ENCODE measurements around the gene IMMP2L.

Gene IMMP2L

DNA sequence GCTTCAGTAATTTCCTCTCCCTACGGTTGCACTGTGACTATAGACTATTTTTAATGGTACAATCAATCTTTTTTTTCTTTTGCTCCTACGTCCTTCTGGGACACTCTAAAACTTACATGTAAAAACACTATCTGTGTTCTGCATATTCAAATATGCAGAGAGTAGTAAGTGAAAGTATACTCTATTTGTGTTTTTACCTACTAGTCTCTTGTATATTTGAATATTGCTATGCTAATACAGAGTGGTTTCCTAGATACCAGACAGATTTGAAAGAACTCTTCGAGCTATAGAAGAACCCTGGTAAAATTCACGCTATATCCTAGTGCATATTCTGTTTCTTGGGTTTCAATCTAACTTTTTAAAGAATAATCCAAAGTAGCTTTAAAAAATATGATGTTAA is 672.2 kb downstream of the IMMP2L start:
- no peak for DNase-seq

DNA sequence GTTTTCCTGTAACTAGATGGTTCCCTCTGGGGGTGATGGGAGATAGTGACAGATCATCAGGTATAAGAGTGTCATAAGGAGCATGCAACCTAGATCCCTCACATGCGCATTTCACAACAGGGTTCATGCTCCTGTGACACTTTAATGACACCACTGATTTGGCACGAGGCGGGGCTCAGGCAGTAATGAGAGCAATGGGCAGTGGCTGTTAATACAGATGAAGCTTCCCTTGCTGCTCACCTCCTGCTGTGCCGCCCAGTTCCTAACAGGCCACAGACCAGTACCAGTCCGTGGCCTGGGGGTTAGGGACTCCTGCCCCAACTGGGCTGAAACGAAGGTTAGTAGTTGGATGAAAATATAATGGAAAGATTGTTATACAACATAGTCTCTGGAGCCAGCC is 673.0 kb downstream of the IMMP2L start:
- DNase-seq = no peak

GRCh38 chr7:110888641-110889040 is 673.7 kb downstream of the IMMP2L start:
- no peak for DNase-seq

- no peak for DNase-seq
Observed at GRCh38 chr7:110885474-110885873, 676.8 kb downstream of the IMMP2L start.

DNA sequence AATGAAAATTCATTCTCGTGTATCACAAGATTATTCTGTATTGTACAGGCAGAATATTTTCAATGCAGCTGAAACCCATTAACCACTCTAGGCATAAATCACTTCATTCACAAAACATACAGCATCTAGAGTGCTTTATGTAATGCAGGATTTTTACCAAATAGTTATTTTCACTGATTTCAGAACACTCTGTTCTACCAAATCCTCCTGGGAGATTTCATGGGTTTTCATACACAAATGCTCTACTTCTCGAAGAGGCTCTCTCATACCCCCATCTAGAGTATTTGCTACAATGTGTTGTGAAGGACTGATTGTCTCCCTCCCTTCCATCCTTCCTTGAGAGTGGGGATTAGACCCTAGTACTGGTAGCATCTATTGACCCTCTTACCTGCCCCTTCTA is 680.6 kb downstream of the IMMP2L start:
- DNase-seq = no peak

- DNase-seq = no peak
Observed at GRCh38 chr7:110880971-110881370, 681.3 kb downstream of the IMMP2L start.

- DNase-seq = no peak
Observed at GRCh38 chr7:110877016-110877415, 685.3 kb downstream of the IMMP2L start.

DNA sequence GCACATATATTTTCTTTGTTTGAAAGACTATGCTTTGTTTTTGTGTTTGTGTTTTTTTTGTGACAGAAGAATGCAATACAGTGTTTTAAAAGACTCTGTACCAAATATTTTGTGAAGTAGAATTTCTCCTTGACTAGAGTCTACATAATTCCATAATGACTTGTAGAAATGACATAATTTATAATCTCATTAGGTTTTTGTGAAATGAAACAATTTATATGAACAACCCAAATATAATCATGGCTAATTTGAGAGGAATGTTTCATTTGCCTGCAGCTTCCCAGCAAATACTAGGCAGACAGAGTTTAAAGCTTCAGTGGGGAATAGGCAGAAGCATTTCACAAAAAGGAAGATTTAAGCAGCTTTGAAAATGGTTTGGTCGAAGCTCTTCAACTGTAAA is 686.9 kb downstream of the IMMP2L start:
- no peak for DNase-seq

- DNase-seq = no peak
Observed at GRCh38 chr7:110871856-110872255, 690.4 kb downstream of the IMMP2L start.

- DNase-seq = no peak
Observed at GRCh38 chr7:110870926-110871325, 691.4 kb downstream of the IMMP2L start.

DNA sequence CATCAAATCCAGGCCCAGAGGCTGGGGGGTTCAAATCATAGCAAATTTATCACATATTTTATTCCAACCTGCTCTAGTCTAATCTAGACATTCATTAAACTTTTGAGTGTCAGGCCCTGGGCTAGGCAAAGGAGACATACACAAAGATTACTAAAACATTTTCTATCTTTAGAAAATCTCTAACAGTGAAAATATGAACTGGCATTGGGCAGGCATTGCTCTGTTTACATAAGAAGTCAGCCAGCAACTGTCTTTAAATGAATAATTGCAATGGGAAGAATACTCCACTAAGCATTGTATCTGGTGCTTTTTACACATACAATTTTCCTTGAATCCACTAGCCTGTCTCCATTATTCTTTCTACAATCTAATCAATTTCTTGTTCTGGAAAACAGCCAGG is 693.8 kb downstream of the IMMP2L start:
- no peak for DNase-seq

- no peak for DNase-seq
Observed at GRCh38 chr7:110867771-110868170, 694.5 kb downstream of the IMMP2L start.

GRCh38 chr7:110863258-110863657 is 699.0 kb downstream of the IMMP2L start:
- no peak for DNase-seq

- no peak for DNase-seq
Observed at GRCh38 chr7:110861163-110861562, 701.1 kb downstream of the IMMP2L start.

- DNase-seq = no peak
Observed at GRCh38 chr7:110857106-110857505, 705.2 kb downstream of the IMMP2L start.

DNA sequence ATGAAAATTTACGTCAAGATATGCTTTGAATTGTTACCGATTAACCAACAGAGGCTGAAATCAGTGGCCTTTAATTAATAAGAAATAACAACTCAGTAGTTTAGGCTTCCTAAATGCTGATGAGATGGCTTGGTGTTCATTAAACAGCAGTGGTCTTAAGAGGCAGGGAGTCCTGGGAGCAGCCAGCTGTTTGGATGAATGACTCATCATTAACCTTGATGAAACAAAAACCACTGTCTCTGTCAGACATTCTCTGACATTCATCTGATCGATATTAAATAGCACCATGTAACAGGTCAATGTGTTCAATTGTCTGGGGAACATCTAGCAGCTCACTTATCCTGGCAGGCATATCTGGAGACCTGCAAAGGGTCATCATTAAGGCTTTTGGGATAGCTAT is 705.6 kb downstream of the IMMP2L start:
- no peak for DNase-seq

- DNase-seq = no peak
Observed at GRCh38 chr7:110854651-110855050, 707.6 kb downstream of the IMMP2L start.

DNA sequence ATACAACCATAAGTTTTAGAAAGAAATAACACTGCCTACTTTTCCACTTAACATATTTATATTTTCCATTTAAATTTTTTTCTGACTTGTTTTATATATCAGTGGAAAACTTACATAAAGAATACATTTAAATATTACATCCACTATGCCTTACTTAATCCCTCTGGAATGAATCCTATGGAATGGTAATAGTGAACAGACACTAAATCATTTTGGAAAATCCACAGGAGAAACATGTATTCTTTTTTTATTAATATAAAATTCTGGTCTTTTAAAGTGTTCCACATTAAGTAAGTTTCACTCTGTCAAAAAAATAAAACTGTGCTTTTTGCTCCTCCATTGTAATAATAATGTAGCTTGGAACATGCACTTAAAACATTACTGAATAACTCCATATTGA is 708.1 kb downstream of the IMMP2L start:
- DNase-seq = no peak

- no peak for DNase-seq
Observed at GRCh38 chr7:110853263-110853662, 709.0 kb downstream of the IMMP2L start.

GRCh38 chr7:110852156-110852940 is 709.9 kb downstream of the IMMP2L start:
- DNase-seq = no peak

GRCh38 chr7:110850224-110850623 is 712.1 kb downstream of the IMMP2L start:
- DNase-seq = no peak

DNA sequence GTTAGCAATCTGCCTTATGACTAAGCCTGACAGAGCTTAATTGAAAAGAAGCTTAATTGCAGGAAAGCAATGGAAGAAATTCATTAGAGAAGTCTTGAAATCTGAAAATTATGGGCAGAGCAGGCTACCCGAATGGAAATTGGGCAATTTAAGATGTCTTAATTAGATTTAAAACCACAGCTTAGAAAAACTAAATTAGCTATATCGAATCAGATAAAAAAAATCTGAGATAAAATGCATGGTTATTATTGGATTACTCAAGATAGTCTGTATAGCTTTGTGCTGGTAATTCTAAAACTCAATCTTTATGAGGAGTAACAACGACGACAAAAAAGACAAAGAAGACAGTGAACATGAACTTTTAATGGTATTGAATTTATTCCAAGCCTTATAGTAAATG is 719.5 kb downstream of the IMMP2L start:
- DNase-seq = no peak

- DNase-seq = no peak
Observed at GRCh38 chr7:110841840-110842545, 720.3 kb downstream of the IMMP2L start.

DNA sequence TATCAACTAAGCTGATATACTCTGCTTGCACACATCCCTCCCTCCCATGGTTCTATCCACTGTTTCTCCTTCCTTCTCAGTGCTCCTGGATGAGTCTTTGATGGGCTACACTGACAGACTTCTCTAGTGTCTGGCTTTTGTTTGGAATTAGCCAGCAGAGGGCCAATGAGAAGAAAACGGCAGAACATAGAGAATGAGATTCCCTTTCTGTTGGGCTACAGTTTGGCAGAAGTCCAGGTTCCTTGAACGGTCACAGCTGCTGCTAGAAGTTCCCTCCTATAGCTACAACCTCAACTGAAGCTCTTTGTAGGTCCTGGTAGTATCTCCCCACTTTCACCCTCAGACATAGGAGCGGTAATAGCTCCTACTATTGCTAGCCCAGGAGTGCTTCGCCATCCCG is 722.4 kb downstream of the IMMP2L start:
- no peak for DNase-seq

GRCh38 chr7:110835849-110836248 is 726.4 kb downstream of the IMMP2L start:
- no peak for DNase-seq

Measured in stimulated activated CD4-positive, alpha-beta T cell treated with anti-CD3 and anti-CD28 coated beads, Interleukin-4, amount 100 ng/mL, for 24 hours (primary cell).